GM19025 (cell line): ENCODE data around the gene TMEM229B.

Source experiments
- ATAC-seq: cut with Tn5 transposase; IDR thresholded peaks from one replicate; pipeline ENCODE4 v1.9.1; 2021; ENCODE audit warnings: mild to moderate bottlenecking, low read depth, moderate library complexity; ENCODE audit not compliant: unreplicated experiment

The TMEM229B gene

DNA sequence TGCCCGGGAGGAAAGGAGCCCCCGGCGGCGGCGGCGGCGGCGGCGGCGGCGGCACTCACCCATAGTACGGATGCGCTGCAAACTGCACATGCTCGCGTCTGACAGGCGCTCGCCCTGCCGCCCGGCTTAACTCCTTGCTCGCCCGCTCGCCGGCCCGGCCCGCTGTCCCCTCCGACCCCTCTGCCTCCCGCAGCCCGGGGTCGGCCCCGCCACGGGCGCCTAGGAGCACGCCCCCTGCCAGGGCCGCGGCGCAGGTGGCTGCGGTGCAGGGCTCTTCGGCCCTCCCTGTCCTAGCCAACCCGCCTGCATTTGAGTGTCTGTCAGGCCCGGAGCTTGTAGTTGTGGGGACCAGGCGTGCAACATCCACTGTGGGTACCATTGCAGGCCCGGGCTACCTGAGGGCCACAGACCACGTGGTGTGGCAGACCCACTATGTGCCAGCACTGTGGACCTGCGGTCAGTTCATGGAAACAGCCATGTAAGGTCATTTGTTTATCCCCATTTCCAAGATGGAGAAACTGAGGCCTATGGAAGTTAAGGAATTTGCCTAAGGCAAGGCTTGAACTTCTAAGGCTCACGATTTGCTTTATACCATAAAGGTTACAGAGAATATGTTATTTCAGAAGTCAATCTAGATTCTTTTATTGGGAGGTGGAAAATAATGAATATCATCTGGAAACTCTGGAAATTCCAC is 27.0 kb upstream of the TMEM229B start:
- ATAC-seq = peak; percentile 57

DNA sequence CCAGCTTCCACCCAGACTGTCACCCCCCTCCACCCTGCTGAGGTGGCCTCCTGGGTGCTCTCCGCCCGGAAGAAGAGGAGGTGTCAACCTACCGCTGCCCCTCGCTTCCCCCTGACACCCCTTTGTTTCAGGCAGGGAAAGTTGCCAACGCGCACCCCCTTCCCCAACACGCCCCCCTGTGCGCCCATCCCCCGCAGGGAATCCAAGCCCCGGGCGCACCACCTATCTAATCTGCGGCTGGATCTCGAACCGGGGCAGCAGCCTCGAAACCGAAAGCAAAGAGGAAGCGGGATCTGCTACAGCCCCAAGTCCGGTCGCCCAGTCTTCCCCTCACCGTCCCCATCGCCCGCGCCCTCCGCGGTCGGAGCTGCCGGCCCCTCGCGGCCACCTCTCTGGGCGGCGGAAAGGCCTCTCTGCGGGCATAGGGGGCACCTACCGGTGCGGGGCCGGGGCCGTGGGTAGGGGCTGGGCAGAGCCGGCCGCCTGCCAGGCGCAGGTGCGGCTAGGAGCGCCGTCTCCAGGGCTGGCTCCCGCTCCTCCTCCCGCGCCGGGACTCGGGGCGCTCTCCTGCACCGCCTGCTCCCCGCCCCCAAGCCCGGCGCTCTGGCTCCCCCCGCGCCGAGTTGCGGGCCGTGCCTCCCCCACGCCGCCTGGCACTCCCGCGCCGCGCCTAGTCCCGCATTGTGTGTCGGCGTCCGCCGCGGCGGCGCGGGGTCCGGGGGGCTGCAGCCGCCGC is 26.3 kb upstream of the TMEM229B start:
- ATAC-seq = peak; percentile 46

DNA sequence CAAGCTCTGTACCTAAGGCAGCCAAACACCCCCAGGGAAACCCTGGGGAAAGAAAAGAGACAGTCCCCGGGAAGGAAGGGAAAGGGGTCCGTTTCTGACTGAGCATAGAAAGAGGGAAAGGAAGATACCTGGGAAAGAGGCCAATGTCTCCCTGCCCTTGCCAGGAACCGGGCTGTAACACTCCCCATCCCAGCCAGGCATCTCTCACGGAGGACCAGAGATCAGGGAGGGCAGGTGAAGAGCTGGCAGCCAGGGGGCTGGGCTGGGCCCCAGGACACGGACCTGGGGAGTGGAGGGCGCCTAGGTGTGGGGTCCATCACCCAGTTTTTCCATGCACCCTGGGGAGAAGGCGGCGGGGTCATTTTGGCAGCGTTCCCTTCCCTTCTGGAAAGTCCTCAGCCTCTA is 25.7 kb upstream of the TMEM229B start:
- no peak for ATAC-seq

DNA sequence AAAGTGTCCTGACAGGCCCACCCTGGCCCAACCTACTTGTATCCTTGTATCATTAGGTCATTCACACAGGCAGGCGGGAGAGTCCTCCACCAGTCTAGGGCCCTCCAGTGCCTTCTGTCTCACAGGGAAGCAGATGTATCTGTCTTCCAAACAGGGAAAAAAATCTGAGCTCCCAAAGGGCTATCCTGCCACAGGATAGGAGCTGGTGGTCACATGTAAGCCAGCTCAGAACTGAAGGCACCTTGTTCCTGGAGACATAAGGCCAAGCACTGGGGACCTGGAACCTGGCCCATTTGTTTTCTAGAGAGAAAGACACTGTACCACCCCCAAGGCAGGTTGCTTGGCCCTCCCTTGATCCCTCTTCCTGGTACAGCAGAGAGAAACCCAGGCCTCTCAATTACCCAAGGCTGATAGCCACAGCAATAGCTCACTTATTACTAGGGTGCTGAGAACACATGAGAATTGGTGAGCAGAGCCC is 25.1 kb upstream of the TMEM229B start:
- no peak for ATAC-seq

DNA sequence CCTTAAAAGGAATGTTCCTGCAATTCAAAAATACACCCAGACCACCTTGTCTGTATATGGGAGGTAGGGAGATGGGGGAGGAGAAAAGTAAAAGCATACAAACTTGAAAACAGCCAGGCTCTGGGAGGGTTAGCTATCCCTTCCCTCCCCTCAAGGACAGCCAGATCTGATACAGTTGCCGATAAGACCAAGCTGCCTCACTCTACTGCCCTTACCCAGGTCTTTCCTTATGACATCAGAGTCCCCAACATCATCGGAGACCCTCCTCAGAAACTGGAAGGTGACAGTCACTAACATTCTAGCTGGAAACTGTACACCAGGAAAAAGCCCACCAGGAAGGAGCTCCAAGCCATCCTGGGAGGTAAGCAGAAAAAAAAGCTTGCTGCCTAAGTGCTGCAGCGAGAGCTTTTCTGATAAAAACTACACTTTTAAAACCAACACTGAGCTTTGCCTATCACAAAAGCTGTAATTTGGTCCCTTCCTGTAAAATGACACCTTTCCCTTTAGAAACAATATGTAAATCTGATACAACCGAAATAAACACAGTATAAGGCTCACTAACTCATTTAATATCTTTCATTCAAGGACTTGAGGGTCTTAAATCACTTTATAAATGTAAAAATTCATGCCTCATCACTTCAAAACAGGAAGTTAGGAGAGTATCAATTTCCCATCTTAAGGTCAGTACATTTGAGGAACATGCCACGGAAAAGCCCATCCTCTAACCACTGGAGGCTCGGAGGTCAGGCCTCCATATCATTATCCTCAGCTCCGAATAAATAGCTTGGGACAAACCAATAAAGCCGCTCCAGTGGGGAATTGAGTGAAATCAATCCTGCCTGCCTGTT is 24.2 kb upstream of the TMEM229B start:
- no peak for ATAC-seq

DNA sequence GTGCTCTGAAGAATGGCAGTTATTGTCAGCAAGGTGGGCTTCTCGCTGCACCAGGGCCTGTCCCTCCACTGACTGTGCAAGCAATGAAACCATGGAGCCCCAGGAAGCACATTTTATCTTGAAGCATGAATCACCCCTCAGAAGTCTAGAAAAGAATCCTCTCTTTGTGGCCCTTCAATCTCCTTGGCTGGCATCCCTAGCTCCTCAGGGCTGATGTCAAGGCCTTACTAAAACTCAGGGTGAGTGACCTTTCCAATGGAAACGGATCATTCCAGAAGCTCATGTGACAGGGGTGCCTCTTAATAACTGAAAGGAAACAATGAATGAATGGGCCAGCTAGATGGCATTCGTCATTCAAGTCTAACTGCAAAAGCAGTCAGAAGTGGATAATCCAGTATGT is 22.3 kb upstream of the TMEM229B start:
- ATAC-seq = no peak

DNA sequence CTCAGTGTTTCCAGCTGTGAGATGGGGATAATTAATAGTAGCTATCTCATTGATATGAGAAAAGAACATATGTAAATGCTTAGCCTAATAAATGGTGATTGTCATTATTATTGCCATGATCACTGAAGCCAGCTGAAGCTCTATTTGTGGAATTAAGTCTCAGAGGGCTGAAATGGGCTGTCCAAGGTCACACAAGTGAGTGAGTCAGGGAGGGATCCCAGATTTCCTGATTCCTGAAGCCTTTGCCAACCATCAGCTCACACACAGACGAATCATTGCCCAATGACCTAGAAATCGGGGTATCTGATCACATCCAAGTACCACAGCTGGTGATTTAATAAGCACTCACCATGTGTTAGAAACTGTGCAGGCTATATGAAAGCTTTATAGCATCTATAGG is 21.6 kb upstream of the TMEM229B start:
- no peak for ATAC-seq

DNA sequence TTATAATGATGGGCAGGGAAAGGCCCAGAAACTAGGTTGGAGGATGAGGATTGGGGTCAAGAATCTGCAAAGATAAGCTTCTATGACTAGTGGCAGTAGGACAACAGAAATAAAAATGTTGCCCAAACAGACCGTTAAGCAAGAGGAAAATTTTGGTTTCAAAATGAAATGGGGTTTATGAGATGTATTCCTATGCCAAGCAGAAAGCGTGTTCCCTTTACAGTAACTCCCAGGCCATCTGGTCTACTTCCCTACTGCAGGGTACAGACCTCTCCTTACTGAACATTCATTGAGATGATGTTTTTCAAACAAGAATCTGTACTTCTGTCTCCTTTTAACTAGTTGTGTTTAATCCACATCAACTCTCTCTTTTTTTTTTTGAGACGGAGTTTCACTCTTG is 20.4 kb upstream of the TMEM229B start:
- ATAC-seq = no peak

DNA sequence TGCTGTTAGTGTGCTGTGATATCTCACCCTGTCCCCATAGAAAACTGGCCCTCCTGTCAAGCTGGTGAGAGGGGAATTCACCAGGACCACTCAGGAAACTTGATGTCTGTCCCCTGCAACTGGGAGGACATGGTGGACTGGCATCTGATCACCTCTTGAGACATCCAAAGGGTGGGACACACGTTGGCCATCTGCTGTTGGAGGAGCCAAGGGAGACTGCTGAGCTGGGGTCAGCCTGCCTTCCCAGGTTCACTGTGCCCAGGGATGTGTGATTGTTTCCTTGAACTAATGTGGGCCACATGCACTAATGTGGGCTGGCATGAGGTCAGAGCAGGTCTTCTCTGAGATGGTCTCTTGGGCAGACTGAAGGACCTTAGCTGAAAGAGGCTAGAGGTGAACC is 16.7 kb upstream of the TMEM229B start:
- ATAC-seq = no peak

DNA sequence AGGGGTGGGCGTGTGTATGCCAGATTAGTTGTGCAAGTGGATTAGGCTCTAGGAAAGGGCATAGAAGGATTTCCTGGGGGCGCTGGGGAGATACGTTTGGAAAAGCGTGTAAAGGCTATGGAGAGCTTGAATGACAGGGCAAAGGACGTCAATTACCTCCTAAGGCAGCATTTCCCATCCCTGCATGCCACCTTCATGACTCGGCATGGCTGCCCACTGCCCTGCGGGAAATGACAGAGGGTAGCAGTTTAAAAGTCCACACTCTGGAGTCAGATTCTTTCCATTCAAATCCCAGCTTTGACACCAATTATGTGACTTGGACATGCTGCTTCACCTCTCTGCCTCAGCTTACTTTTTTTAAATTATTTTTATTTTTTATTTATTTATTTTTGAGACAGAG is 14.8 kb upstream of the TMEM229B start:
- ATAC-seq = no peak

DNA sequence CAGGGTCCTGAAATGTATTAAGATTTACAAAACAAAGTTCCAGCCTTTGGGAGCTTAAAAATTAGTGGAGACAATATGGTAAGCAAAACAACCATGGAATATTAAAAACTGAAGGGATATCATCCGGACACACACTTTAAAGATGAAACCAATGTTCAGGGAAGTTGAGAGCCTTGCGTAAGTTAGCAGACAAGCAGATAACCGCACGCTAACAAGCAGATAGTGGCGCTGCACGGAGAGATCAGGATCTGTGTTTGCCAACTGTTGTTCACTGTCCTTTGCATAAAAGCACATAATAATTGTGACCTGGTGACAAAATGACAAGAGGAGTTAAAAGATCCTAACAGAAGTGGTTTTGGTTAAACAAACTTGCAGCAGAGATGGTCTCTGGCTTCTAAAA is 14.3 kb upstream of the TMEM229B start:
- no peak for ATAC-seq

DNA sequence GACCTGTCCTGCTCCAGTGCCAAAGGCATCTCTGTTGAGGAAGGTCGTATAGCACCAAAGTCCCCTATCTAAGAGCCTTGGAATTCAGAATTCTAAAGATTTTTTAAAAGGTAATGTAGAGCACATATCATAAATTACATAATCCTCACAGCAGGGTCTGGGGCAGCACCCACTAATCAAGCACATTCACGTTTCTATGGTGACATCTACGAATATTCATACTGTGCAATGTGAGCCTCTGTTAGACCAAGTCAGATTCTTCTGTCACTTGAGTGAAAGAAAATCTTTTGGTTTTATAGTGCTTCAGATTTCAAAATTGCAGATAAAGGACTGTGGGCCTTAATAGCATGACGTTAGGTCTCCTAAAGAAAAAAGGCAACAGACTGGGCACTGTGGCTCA is 13.1 kb upstream of the TMEM229B start:
- ATAC-seq = no peak

DNA sequence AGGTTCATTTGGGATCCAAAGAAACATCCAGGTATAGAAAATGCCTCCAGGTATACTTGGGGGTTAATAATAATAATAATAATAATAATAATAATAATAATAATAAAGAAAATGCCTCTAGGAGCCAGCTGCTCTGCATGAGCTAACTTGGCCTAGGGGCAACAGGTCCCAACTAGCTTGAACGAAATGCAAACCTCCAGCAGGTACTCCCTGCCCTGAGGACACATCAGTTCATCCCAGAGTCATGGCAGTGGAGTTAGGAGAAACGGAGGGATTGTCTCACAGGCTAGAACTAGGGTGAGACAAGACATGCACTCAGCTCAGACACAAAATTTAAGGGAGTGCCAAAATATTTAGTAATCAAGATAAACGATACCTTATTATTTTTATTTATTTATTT is 12.5 kb upstream of the TMEM229B start:
- no peak for ATAC-seq

DNA sequence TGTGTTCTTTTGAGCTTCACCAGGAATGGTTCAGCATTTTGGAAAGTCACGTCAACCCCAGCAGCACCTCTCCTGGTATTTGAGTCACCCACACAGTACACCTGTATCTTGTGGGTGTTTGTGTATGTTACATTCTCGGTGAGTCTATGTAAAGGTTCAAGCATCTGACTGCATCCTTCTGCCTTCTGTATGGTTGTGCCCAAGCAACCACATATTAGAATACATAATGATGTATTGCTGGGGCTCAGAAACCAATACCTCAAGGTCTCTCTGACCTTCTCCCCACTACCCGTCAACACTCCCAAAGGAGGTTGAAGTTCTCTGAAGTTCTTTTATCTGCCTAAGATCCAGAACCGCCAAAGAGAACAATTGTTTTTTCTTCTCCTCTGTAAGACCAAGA is 9.2 kb upstream of the TMEM229B start:
- no peak for ATAC-seq

DNA sequence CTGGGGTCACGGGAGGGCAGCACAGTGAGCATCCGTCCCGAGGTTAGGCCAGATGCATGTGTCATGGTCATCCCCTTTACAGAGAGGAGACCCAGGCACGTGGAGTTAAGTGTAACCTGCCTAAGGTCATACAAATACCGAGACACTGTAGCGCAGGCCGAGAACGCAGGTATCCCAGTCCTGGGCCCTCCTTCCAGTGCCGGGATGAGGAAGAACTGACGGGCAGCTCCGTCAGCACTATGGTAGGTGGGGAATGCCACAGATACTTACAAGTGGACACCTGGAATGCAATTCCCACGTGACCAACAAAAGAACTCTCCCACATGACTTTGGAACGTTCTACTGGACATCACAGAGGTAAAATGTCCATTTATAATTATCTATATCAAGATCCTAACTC is 8.7 kb upstream of the TMEM229B start:
- no peak for ATAC-seq

DNA sequence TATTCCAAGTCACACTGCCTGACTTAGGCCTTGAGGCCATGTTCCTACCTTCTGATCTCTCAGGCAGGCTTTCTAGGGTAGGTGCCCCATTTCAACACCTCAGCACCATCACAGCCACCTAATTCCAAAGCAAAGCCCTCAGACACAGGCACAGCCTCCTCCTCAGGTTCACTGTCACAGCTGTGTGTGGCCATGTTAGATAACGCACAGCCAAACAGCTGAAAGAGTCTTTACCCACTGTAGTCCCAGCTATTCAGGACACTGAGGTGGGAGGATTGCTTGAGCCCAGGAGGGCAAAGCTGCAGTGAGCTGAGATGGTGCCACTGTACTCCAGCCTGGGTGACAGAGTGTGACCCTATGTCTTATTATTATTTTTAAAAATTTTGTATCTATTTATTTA is 7.3 kb upstream of the TMEM229B start:
- no peak for ATAC-seq

DNA sequence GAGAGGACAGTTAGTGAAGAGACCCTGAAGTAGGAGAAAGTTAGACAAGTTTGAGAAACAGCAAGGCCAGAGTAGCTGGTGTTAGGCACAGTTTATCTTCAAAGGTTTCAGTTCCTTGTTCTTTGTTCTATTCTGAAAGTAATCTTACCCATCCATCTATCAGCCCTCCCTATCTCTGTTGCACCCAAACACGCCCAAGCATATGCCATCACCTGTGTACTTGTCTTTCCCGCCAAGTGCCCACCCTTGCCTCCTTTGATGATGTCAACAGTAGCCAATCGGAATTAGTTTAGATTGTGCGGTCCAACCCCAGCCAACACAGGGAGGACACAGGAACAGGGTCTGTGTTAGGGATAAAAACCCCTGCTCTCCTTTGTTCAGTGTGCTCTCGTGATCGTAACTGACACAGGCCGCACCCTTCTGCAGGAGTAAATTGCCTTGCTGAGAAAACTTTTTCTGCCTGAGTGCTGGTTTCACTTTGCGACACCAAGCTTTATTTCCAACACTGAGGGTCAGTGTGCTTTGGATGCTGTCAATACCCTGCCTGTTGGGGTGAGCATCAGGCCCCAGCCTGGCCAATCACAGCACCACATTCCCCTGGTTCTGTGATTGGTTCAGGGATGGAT is 4.7 kb upstream of the TMEM229B start:
- no peak for ATAC-seq

DNA sequence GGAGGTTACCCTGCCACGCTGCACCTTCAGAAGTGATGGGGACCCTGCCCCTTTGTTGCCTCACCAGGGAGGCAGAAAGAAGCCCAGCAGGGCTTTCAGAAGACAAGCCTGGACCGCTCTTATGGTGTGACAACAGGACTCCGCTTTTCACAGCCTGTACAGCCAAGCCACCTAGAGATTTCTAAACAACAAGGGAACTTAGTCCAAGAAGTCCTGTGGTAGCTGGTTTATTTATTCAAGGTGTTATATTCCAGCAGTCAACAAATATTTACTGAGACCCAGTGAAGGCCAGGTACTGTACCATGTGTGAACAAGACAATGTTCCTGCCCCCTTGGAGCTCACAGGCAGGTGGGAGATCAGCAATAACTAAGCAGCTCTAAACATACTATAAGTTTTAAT is 4.0 kb upstream of the TMEM229B start:
- ATAC-seq = no peak

DNA sequence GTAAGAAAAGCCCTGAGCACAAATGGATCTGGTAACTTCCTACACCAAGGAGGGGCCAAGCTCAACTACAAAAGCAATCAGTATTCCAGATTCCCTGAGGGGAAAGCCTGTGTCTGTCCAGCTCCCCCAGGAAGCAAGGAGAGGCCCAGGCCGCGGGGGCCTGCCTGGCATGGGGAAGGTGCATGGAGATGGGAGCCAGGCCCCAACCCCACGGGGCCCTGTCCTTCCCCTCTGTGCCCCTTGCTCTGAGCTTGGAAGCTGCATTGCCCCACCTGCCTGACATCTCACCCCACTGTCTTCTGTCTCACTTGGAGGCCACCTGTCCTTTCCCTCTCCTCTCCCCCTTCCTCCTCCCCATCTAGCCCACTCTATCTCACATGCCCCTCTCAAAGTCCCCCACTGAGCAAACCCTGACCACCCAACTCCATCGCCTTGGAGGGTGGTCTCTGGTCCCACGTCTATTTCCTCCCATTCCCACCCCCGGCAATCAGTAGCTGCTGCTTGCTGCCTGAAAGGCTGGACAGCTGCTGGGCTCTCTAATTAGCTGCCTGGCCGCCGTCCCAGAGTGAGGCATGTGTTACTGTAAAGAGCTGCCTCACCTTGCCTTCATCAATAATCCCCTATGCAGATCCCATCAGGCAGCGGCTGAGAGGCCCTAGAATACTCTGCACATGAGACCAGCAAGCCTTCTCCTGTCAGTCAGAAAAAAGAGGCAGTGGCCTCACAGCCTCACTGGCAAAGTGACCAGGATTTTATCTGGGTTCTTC is 3.4 kb upstream of the TMEM229B start:
- ATAC-seq = no peak

DNA sequence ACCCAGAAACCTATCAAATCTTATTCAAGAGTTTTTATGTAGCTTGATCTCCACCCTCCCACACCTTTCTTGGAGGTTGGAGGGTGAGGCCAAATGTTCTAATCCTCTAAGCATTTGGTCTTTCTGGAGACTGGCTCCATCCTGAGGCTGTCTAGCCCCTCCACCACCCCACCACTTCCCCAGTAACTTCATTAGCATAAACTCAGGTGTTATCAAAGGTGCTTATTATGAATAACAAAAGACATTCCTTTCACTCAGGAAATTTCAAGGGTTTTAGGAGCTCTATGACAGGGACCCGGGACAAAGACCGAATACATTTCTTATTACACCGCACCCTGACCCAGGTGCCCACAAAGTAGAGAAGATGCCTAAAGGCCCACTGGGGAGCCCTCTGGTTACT is 2.8 kb upstream of the TMEM229B start:
- no peak for ATAC-seq
